T-cell (primary cell): Measurements from ENCODE around the gene PLVAP. TPM values are rescaled to one million over a fixed set of nuclear protein-coding genes. Genes with fewer than 3 reads are reported as not detected.

Experiments
- ATAC-seq, 4 experiments: fragments of 200-7000 bp in 3 of 4; fragments of 150-1000 bp in 1 of 4; cut with Tn5 transposase; replicated peaks in 1 of 4; 1 replicate in 3 of 4; 2 replicates in 1 of 4; pipeline ENCODE4 v1.10.0; 2021; ENCODE audit warnings: moderate library complexity in 3 of 4, mild to moderate bottlenecking in 2 of 4, moderate number of reproducible peaks in 1 of 4
- CTCF ChIA-PET, 2 donors: fragments of 300-600 bp; sonication (Branson Sonifier 250); formaldehyde crosslinking; loops; one replicate each; lab custom pipeline; 2022; ENCODE audit warnings: antibody characterized with exemption in 2 of 2; lab: Charles Lee
- POLR2A ChIA-PET, 2 donors: fragments of 300-600 bp; sonication (Branson Sonifier 250); formaldehyde crosslinking; loops; one replicate each; lab custom pipeline; 2022; ENCODE audit warnings: antibody characterized with exemption in 2 of 2; lab: Charles Lee
- DNase-seq, 35 experiments: peaks; one replicate each; pipeline versions ENCODE4 v3.0.0 to v3.0.0-alpha.2; 2013 to 2023
- H3K27ac ChIP-seq: one replicate; pipeline ENCODE4 v1.5.1; 2013; ENCODE audit warnings: low read length
- H3K27me3 ChIP-seq, 2 experiments: replicated peaks in 1 of 2; 1 replicate in 1 of 2; 2 replicates in 1 of 2; pipeline versions ENCODE4 v1.6.1 to v1.7.0; 2013; ENCODE audit warnings: low read length in 1 of 2, mixed read lengths in 1 of 2; ENCODE audit not compliant: control insufficient read depth in 2 of 2, insufficient read depth in 2 of 2; ENCODE audit errors: extremely low read depth in 1 of 2
- H3K36me3 ChIP-seq, 2 donors: 1 replicate in 1 of 2; 2 replicates in 1 of 2; pipeline versions ENCODE4 v1.6.1 to v1.7.0; 2013; ENCODE audit warnings: low read length in 1 of 2; ENCODE audit not compliant: control insufficient read depth in 2 of 2, insufficient read depth in 1 of 2; ENCODE audit errors: extremely low read depth in 1 of 2
- H3K4me1 ChIP-seq, 2 experiments: 1 replicate in 1 of 2; 2 replicates in 1 of 2; pipeline versions ENCODE4 v1.6.1 to v1.7.0; 2013; ENCODE audit warnings: low read length in 2 of 2, mixed read lengths in 1 of 2; ENCODE audit not compliant: insufficient read depth in 2 of 2, control insufficient read depth in 1 of 2; ENCODE audit errors: extremely low read depth in 1 of 2
- H3K4me3 ChIP-seq, 2 donors: 1 replicate in 1 of 2; 2 replicates in 1 of 2; pipeline versions ENCODE4 v1.5.1 to v1.7.0; 2013; ENCODE audit warnings: mild to moderate bottlenecking in 2 of 2, low read length in 1 of 2, moderate library complexity in 1 of 2; ENCODE audit not compliant: control insufficient read depth in 1 of 2; ENCODE audit errors: extremely low read depth in 1 of 2
- H3K9me3 ChIP-seq: 2 replicates; pipeline ENCODE4 v1.7.0; 2013
- H3K27ac Mint-ChIP-seq, 2 donors: one replicate each; pipeline ENCODE4 v1.8.0; 2020 to 2021; ENCODE audit warnings: mild to moderate bottlenecking in 2 of 2, mixed read lengths in 2 of 2
- H3K27me3 Mint-ChIP-seq, 2 donors: one replicate each; pipeline ENCODE4 v1.8.0; 2021 to 2022; ENCODE audit warnings: mixed read lengths in 2 of 2
- H3K36me3 Mint-ChIP-seq: one replicate; pipeline ENCODE4 v1.8.0; 2021; ENCODE audit warnings: mixed read lengths
- H3K4me1 Mint-ChIP-seq, 3 donors: one replicate each; pipeline ENCODE4 v1.8.0; 2020 to 2022; ENCODE audit warnings: mixed read lengths in 3 of 3, mild to moderate bottlenecking in 1 of 3
- H3K4me3 Mint-ChIP-seq, 3 donors: one replicate each; pipeline ENCODE4 v1.8.0; 2020 to 2022; ENCODE audit warnings: mild to moderate bottlenecking in 3 of 3, mixed read lengths in 3 of 3, moderate library complexity in 3 of 3
- H3K9me3 Mint-ChIP-seq, 3 donors: one replicate each; pipeline ENCODE4 v1.8.0; 2020 to 2022; ENCODE audit warnings: mixed read lengths in 3 of 3
- WGBS: methylation state at CpG from one replicate; pipeline ENCODE4 v1.1.5; 2013; ENCODE audit warnings: missing lambda C conversion rate; ENCODE audit not compliant: insufficient coverage; 5-methylcytosine and 5-hydroxymethylcytosine counted together
- total RNA-seq, 35 experiments: library from RNA in 6 of 35; stranded (reverse) in 6 of 35; fragments of 120-200 nt in 1 of 35; gene quantifications; one replicate each; pipeline versions ENCODE4 v1.2.1 to v1.2.4 and lab custom pipeline; 2013 to 2026

The PLVAP gene
- total RNA-seq, 5 donors from 2014 or later (not counting 1 experiment from before 2014, with no cell fraction given): 0.19 to 0.86 (median 0.48) TPM; not detected in 1

- no CpG with 5 or more reads among the region's 6 CpGs for WGBS
- peaks cover 4% of the 10 kb centered on the region for H3K36me3 Mint-ChIP-seq
- peak overlapping the region; percentile 81 for H3K27ac ChIP-seq
- CTCF ChIA-PET: interaction anchor here in 1 of 2 donors (0.6 to 1.1 kb wide), 4 partner anchors 12 to 126 kb away, joined by 3 to 7 read pairs (median 4); no protein-coding TSS in a partner anchor
- H3K9me3 Mint-ChIP-seq: no peaks in the 10 kb centered on the region
- H3K4me1 Mint-ChIP-seq: peaks cover 32 to 49% (median 32%) of the 10 kb centered on the region in 3 donors
- no peaks in the 10 kb centered on the region for H3K27me3 ChIP-seq
- no peaks in the 10 kb centered on the region for H3K27me3 Mint-ChIP-seq
- no peak for ATAC-seq
- peak overlapping the region; percentile 89 to 93 (median 89) for H3K4me3 Mint-ChIP-seq
- no peak for DNase-seq
- peak overlapping the region in 1 of 2 donors; percentile 67 for H3K4me3 ChIP-seq
- H3K36me3 ChIP-seq: peaks cover 0 to 15% of the 10 kb centered on the region in 2 donors
- POLR2A ChIA-PET: interaction anchor here in 1 of 2 donors (0.6 kb wide), 1 partner anchor 67 kb away, joined by 4 read pairs; no protein-coding TSS in a partner anchor
- no peaks in the 10 kb centered on the region for H3K9me3 ChIP-seq
- peak overlapping the region; percentile 95 to 97 for H3K27ac Mint-ChIP-seq
- peaks cover 12 to 52% of the 10 kb centered on the region in 2 experiments for H3K4me1 ChIP-seq
Measured at GRCh38 chr19:17404015-17404414, 26.9 kb upstream of the PLVAP start.

DNA sequence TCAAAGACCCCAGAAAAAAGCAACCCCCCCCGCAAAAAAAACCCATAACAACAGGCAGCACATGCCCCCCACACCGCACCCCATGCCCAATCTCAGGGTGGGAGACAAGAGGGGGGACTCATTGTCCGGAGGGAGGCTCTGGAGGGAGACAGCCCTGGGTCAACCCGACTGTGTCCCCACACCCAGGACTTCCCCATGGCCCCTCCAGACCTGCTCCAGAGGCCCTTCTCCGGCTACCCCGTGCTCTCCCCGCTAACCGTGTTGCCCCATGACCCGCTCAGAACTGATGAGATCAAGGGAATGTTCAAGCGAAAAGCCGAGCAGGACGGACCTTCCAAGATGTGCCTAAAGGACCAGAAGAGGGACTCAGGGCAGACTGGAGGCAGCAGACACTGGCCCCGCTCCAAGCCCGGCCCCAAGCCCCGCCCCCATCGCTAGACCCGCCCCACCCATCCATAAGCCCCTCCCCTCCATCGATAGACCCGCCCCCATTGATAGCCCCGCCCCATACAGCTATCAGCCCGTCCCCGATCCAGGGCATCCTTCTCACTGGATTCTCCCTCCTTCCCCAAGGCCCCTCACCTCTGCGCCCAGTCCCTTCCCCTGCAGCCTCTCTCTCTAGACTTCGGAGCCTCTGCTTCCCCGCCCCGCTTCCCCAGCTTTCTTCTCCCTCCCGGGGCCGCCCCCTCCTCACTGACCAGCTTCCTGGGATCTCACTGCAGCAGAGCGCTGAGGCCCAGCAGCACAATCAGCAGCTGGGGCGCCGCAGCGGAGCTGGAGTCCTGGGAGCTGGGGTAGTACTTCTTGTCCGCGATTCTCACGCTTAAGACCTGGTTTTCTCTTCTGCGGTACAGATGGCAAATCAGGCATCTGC is 26.1 kb upstream of the PLVAP start:
- CTCF ChIA-PET: no interaction called here
- Mint-ChIP-seq H3K27ac (peak overlapping the region; percentile 95 to 97), H3K9me3 (no peaks in the 10 kb centered on the region), H3K4me1 (peaks cover 32 to 48% (median 32%) of the 10 kb centered on the region in 3 donors), H3K36me3 (peaks cover 4% of the 10 kb centered on the region), H3K27me3 (no peaks in the 10 kb centered on the region), H3K4me3 (peak overlapping the region; percentile 89 to 93 (median 89))
- Histone ChIP-seq H3K9me3 (no peaks in the 10 kb centered on the region), H3K4me3 (peak overlapping the region in 1 of 2 donors; percentile 24), H3K27ac (no peak overlapping the region), H3K36me3 (peaks cover 0 to 18% of the 10 kb centered on the region in 2 donors), H3K27me3 (no peaks in the 10 kb centered on the region), H3K4me1 (peaks cover 12 to 52% of the 10 kb centered on the region in 2 experiments)
- POLR2A ChIA-PET: interaction anchor here in 1 of 2 donors (0.6 kb wide), 1 partner anchor 68 kb away, joined by 4 read pairs; no protein-coding TSS in a partner anchor
- ATAC-seq: peak in 2 of 4 experiments; percentile 25 to 45
- WGBS: 82% methylated on average over 16 of the region's 36 CpGs
- DNase-seq: peak in 24 of 35 experiments; percentile 10 to 58 (median 37)

GRCh38 chr19:17401628-17402027 is 24.5 kb upstream of the PLVAP start:
- ATAC-seq (no peak), DNase-seq (no peak)
- H3K36me3 ChIP-seq: peaks cover 0 to 18% of the 10 kb centered on the region in 2 donors
- no peak overlapping the region for H3K4me3 ChIP-seq
- peak overlapping the region in 1 of 3 donors; percentile 17 for H3K4me3 Mint-ChIP-seq
- ChIA-PET POLR2A (no interaction called here), CTCF (no interaction called here)
- peaks cover 4% of the 10 kb centered on the region for H3K36me3 Mint-ChIP-seq
- no peaks in the 10 kb centered on the region for H3K9me3 Mint-ChIP-seq
- WGBS: 100% methylated on average over 3 of the region's 6 CpGs
- H3K9me3 ChIP-seq: no peaks in the 10 kb centered on the region
- H3K27ac Mint-ChIP-seq: peak overlapping the region in 1 of 2 donors; percentile 28
- peaks cover 18 to 34% (median 20%) of the 10 kb centered on the region in 3 donors for H3K4me1 Mint-ChIP-seq
- H3K27ac ChIP-seq: no peak overlapping the region
- H3K4me1 ChIP-seq: peaks cover 8 to 37% of the 10 kb centered on the region in 2 experiments
- no peaks in the 10 kb centered on the region for H3K27me3 ChIP-seq
- no peaks in the 10 kb centered on the region for H3K27me3 Mint-ChIP-seq

- no peak overlapping the region for H3K4me3 Mint-ChIP-seq
- peak overlapping the region in 1 of 2 donors; percentile 31 for H3K27ac Mint-ChIP-seq
- 98% methylated on average over 6 of the region's 8 CpGs for WGBS
- no peaks in the 10 kb centered on the region for H3K27me3 Mint-ChIP-seq
- Histone ChIP-seq H3K9me3 (no peaks in the 10 kb centered on the region), H3K4me1 (peaks cover 2 to 26% of the 10 kb centered on the region in 2 experiments), H3K27me3 (no peaks in the 10 kb centered on the region), H3K27ac (no peak overlapping the region), H3K36me3 (peaks cover 0 to 18% of the 10 kb centered on the region in 2 donors), H3K4me3 (no peak overlapping the region)
- no peak for ATAC-seq
- POLR2A ChIA-PET: interaction anchor here in 1 of 2 donors (0.6 kb wide), 1 partner anchor 125 kb away, joined by 5 read pairs; no protein-coding TSS in a partner anchor
- no peak for DNase-seq
- no peaks in the 10 kb centered on the region for H3K9me3 Mint-ChIP-seq
- CTCF ChIA-PET: interaction anchor here (0.5 to 0.6 kb wide), 2 partner anchors 52 to 54 kb away, joined by 3 read pairs; no protein-coding TSS in a partner anchor
- peaks cover 4% of the 10 kb centered on the region for H3K36me3 Mint-ChIP-seq
- peaks cover 16 to 25% (median 16%) of the 10 kb centered on the region in 3 donors for H3K4me1 Mint-ChIP-seq
Measured at GRCh38 chr19:17398902-17399527, 21.9 kb upstream of the PLVAP start.

- Mint-ChIP-seq H3K9me3 (no peaks in the 10 kb centered on the region), H3K27ac (peak overlapping the region in 1 of 2 donors; percentile 71), H3K36me3 (no peaks in the 10 kb centered on the region), H3K27me3 (peaks cover 0 to 2% of the 10 kb centered on the region in 2 donors), H3K4me1 (peaks cover 21 to 24% (median 22%) of the 10 kb centered on the region in 3 donors), H3K4me3 (peak overlapping the region in 1 of 3 donors; percentile 40)
- ATAC-seq: peak in 1 of 4 experiments; percentile 28
- Histone ChIP-seq H3K9me3 (no peaks in the 10 kb centered on the region), H3K4me3 (no peak overlapping the region), H3K36me3 (peaks cover 0 to 5% of the 10 kb centered on the region in 2 donors), H3K27me3 (peaks cover 0 to 18% of the 10 kb centered on the region in 2 experiments), H3K27ac (peak overlapping the region; percentile 41), H3K4me1 (peaks cover 8 to 33% of the 10 kb centered on the region in 2 experiments)
- ChIA-PET POLR2A (no interaction called here), CTCF (interaction anchor here (0.5 to 0.6 kb wide), 3 partner anchors 14 to 372 kb away, joined by 3 to 9 read pairs (median 6); no protein-coding TSS in a partner anchor)
- 20% methylated on average over 19 of the region's 19 CpGs for WGBS
- DNase-seq: peak in 22 of 35 experiments; percentile 18 to 64 (median 38)
Measured at GRCh38 chr19:17394891-17395415, 17.8 kb upstream of the PLVAP start.
